ENCODE results near the gene RNF169.
A peak's percentile ranks its signal among the peaks of the same experiment; 100 is the strongest.

GRCh38 chr11:74748211-74749126, at the start of gene RNF169:
- TF ChIP-seq TAF1 (IDR thresholded peaks at IDR 0.05; ENCODE audit: low read depth, low read length): peak; percentile 78
- TF ChIP-seq SP1 (IDR thresholded peaks at IDR 0.05; ENCODE audit: low read depth, low read length): no peak
- no peak for TF ChIP-seq SIX5 (IDR thresholded peaks at IDR 0.05; ENCODE audit: low read depth, low read length)

Data from H1 (cell line).